H1 (cell line): ENCODE data around the gene C1orf21. TPM values are rescaled to one million over a fixed set of nuclear protein-coding genes. Genes with fewer than 3 reads are reported as not detected.

Experiments
- CTCF ChIA-PET: fragments of 300-600 bp; sonication (Branson Sonifier 250); formaldehyde crosslinking; loops from one replicate; lab custom pipeline; 2021; ENCODE audit not compliant: partially characterized antibody; lab: Charles Lee
- POLR2A ChIA-PET: fragments of 300-600 bp; sonication (Branson Sonifier 250); formaldehyde crosslinking; loops from one replicate; lab custom pipeline; 2021; ENCODE audit warnings: inconsistent platforms; ENCODE audit not compliant: partially characterized antibody; lab: Charles Lee
- DNase-seq, 2 experiments: peaks; one replicate each; pipeline versions ENCODE4 v3.0.0 to v3.0.0-alpha.2; 2010 to 2022; ENCODE audit warnings: low spot score in 2 of 2, low read depth in 1 of 2, mixed read lengths in 1 of 2
- FAIRE-seq: peaks from 2 replicates; lab custom pipeline; 2011; peaks lifted over from hg19 to GRCh38; lab: Jason Lieb, UNC
- H2AFZ ChIP-seq: 2 replicates; pipeline ENCODE4 v1.8.1; 2012; ENCODE audit warnings: low read length, inconsistent platforms
- H2AK5ac ChIP-seq: 2 replicates; pipeline ENCODE4 v1.6.1; 2013; ENCODE audit warnings: low read depth, low read length
- H2BK120ac ChIP-seq: replicated peaks from 2 replicates; pipeline ENCODE3; 2013; ENCODE audit warnings: low read depth, low read length, inconsistent platforms
- H2BK12ac ChIP-seq: 2 replicates; pipeline ENCODE4 v1.6.1; 2013; ENCODE audit warnings: low read depth, low read length
- H2BK15ac ChIP-seq: 2 replicates; pipeline ENCODE4 v1.6.1; 2013; ENCODE audit warnings: low read length
- H2BK20ac ChIP-seq: 2 replicates; pipeline ENCODE4 v1.6.1; 2013; ENCODE audit warnings: low read length
- H2BK5ac ChIP-seq: 2 replicates; pipeline ENCODE4 v1.6.1; 2013; ENCODE audit warnings: low read depth, low read length
- H3K14ac ChIP-seq: 2 replicates; pipeline ENCODE4 v1.6.1; 2013; ENCODE audit warnings: inconsistent platforms; ENCODE audit not compliant: insufficient read length
- H3K18ac ChIP-seq: 2 replicates; pipeline ENCODE4 v1.6.1; 2013; ENCODE audit warnings: low read length; ENCODE audit errors: extremely low read depth
- H3K23ac ChIP-seq: 2 replicates; pipeline ENCODE4 v1.6.1; 2013; ENCODE audit warnings: inconsistent platforms; ENCODE audit not compliant: insufficient read length
- H3K23me2 ChIP-seq: 2 replicates; pipeline ENCODE4 v1.6.1; 2013; ENCODE audit warnings: low read depth, low read length
- H3K27ac ChIP-seq: 2 replicates; pipeline ENCODE4 v1.6.1; 2011; ENCODE audit warnings: low read depth, low read length, inconsistent platforms
- H3K27me3 ChIP-seq, 4 experiments: replicated peaks in 1 of 4; 1 replicate in 1 of 4; 2 replicates in 3 of 4; pipeline versions ENCODE4 v1.6.1 to v1.8.1; 2011 to 2013; ENCODE audit warnings: low read length in 3 of 4, mild to moderate bottlenecking in 3 of 4, inconsistent platforms in 2 of 4, mixed read lengths in 2 of 4, moderate library complexity in 1 of 4; ENCODE audit not compliant: control insufficient read depth in 3 of 4, insufficient read depth in 3 of 4; ENCODE audit errors: extremely low read depth in 1 of 4
- H3K36me3 ChIP-seq, 4 experiments: 2 replicates each; pipeline versions ENCODE4 v1.6.1 to v1.8.1; 2011 to 2013; ENCODE audit warnings: mild to moderate bottlenecking in 4 of 4, low read length in 3 of 4, moderate library complexity in 2 of 4, control low read depth in 1 of 4, inconsistent platforms in 1 of 4; ENCODE audit not compliant: insufficient read depth in 4 of 4, control insufficient read depth in 2 of 4
- H3K4ac ChIP-seq: replicated peaks from 2 replicates; pipeline ENCODE3; 2013; ENCODE audit warnings: low read length, low read depth, mixed read lengths, inconsistent platforms; ENCODE audit not compliant: insufficient read length
- H3K4me1 ChIP-seq, 4 experiments: replicated peaks in 1 of 4; 1 replicate in 1 of 4; 2 replicates in 3 of 4; pipeline versions ENCODE4 v1.6.1 to v1.8.1; 2011 to 2013; ENCODE audit warnings: low read length in 3 of 4, inconsistent platforms in 2 of 4, mixed read lengths in 1 of 4; ENCODE audit not compliant: insufficient read depth in 4 of 4, control insufficient read depth in 3 of 4
- H3K4me2 ChIP-seq, 2 experiments: 2 replicates each; pipeline versions ENCODE4 v1.6.1 to v1.8.1; 2011 to 2013; ENCODE audit warnings: low read depth in 2 of 2, low read length in 2 of 2, control low read depth in 1 of 2, inconsistent platforms in 1 of 2, mild to moderate bottlenecking in 1 of 2; ENCODE audit not compliant: insufficient read depth in 1 of 2
- H3K4me3 ChIP-seq, 4 experiments: fragments of 200-600, 300-600 bp in 1 of 4; sonication (generic), shearing (Covaris generic), sonication (Bioruptor Twin) in 1 of 4; 2 replicates each; pipeline versions ENCODE4 v1.5.1 to v1.8.1; 2011 to 2016; ENCODE audit warnings: low read length in 4 of 4, low read depth in 3 of 4, control low read depth in 2 of 4, inconsistent platforms in 2 of 4, mild to moderate bottlenecking in 2 of 4, mixed read lengths in 1 of 4, moderate library complexity in 1 of 4; ENCODE audit not compliant: insufficient read depth in 2 of 4; ENCODE audit errors: extremely low read depth in 1 of 4
- H3K56ac ChIP-seq: replicated peaks from 2 replicates; pipeline ENCODE3; 2013; ENCODE audit warnings: low read depth, mild to moderate bottlenecking, mixed read lengths, low read length, inconsistent platforms; ENCODE audit not compliant: insufficient read length
- H3K79me1 ChIP-seq: 2 replicates; pipeline ENCODE4 v1.6.1; 2013; ENCODE audit warnings: low read depth, low read length, control low read depth
- H3K79me2 ChIP-seq, 2 experiments: 2 replicates each; pipeline versions ENCODE4 v1.6.1 to v1.8.1; 2012 to 2013; ENCODE audit warnings: low read length in 2 of 2, mild to moderate bottlenecking in 2 of 2, inconsistent platforms in 1 of 2; ENCODE audit not compliant: insufficient read depth in 2 of 2, control insufficient read depth in 1 of 2
- H3K9ac ChIP-seq, 4 experiments: replicated peaks in 1 of 4; 1 replicate in 1 of 4; 2 replicates in 3 of 4; pipeline versions ENCODE4 v1.6.1 to v1.8.1; 2011 to 2013; ENCODE audit warnings: low read depth in 3 of 4, low read length in 3 of 4, control low read depth in 2 of 4, mild to moderate bottlenecking in 2 of 4, moderate library complexity in 2 of 4, inconsistent platforms in 1 of 4; ENCODE audit errors: extremely low read depth in 1 of 4
- H3K9me3 ChIP-seq, 2 experiments: 2 replicates each; pipeline versions ENCODE4 v1.6.1 to v1.8.1; 2012 to 2013; ENCODE audit warnings: mild to moderate bottlenecking in 2 of 2, moderate library complexity in 2 of 2, control low read depth in 1 of 2, inconsistent platforms in 1 of 2, low read depth in 1 of 2, low read length in 1 of 2, mixed read lengths in 1 of 2; ENCODE audit not compliant: insufficient read depth in 2 of 2
- H4K20me1 ChIP-seq, 2 experiments: replicated peaks in 1 of 2; 2 replicates each; pipeline versions ENCODE3 to v1.8.1; 2011 to 2013; ENCODE audit warnings: inconsistent platforms in 2 of 2, low read length in 2 of 2, mild to moderate bottlenecking in 1 of 2; ENCODE audit not compliant: insufficient read depth in 2 of 2, control insufficient read depth in 1 of 2
- H4K5ac ChIP-seq: 2 replicates; pipeline ENCODE4 v1.6.1; 2013; ENCODE audit warnings: low read length, low read depth, mixed read lengths, inconsistent platforms; ENCODE audit not compliant: insufficient read length
- H4K8ac ChIP-seq: 2 replicates; pipeline ENCODE4 v1.8.0; 2013; ENCODE audit warnings: mild to moderate bottlenecking, moderate library complexity, low read length, inconsistent platforms; ENCODE audit not compliant: insufficient read depth; ENCODE audit errors: extremely low read depth
- H4K91ac ChIP-seq: replicated peaks from 2 replicates; pipeline ENCODE3; 2013; ENCODE audit warnings: low read length, mixed read lengths, inconsistent platforms; ENCODE audit not compliant: insufficient read length
- BRCA1 ChIP-seq: IDR thresholded peaks from 2 replicates; pipeline ENCODE4 v1.6.1; 2012; ENCODE audit warnings: low read depth, low read length, improper control_type of control experiment
- CEBPB ChIP-seq: IDR thresholded peaks from 2 replicates; pipeline ENCODE4 v1.6.1; 2012; ENCODE audit warnings: low read depth, low read length
- GABPA ChIP-seq: IDR thresholded peaks from 2 replicates; pipeline ENCODE4 v1.6.1; 2011; ENCODE audit warnings: mild to moderate bottlenecking, low read length, moderate library complexity, borderline replicate concordance; ENCODE audit not compliant: insufficient read depth
- NANOG ChIP-seq: IDR thresholded peaks from 2 replicates; pipeline ENCODE4 v1.6.1; 2011; ENCODE audit warnings: low read length, low read depth, mild to moderate bottlenecking, inconsistent platforms; ENCODE audit not compliant: insufficient read depth, poor library complexity, severe bottlenecking
- PHF8 ChIP-seq: fragments of 200-600 bp; sonication (generic); conservative IDR thresholded peaks from 2 replicates; pipeline ENCODE4 v1.7.1; 2012; ENCODE audit warnings: low read depth, mild to moderate bottlenecking, inconsistent platforms, low read length, moderate library complexity
- POLR2AphosphoS5 ChIP-seq: IDR thresholded peaks from 2 replicates; pipeline ENCODE4 v1.6.1; 2011; ENCODE audit warnings: low read depth, low read length
- RBBP5 ChIP-seq: IDR thresholded peaks from 2 replicates; pipeline ENCODE4 v1.7.1; 2012; ENCODE audit warnings: low read depth, mild to moderate bottlenecking, inconsistent platforms, low read length, moderate library complexity, borderline replicate concordance
- RXRA ChIP-seq: IDR thresholded peaks from 2 replicates; pipeline ENCODE4 v1.6.1; 2011; ENCODE audit warnings: low read depth, mild to moderate bottlenecking, low read length, moderate library complexity; ENCODE audit not compliant: insufficient read depth
- TAF7 ChIP-seq: optimal IDR thresholded peaks from 2 replicates; pipeline ENCODE3; 2011; ENCODE audit warnings: low read depth, mild to moderate bottlenecking, inconsistent platforms, low read length, moderate library complexity, borderline replicate concordance
- TCF12 ChIP-seq: IDR thresholded peaks from 2 replicates; pipeline ENCODE4 v1.6.1; 2011; ENCODE audit warnings: low read depth, mild to moderate bottlenecking, low read length
- TEAD4 ChIP-seq: IDR thresholded peaks from 2 replicates; pipeline ENCODE4 v1.6.1; 2012; ENCODE audit warnings: low read depth, low read length, inconsistent platforms, mixed read lengths
- WGBS, 2 experiments: shearing (Covaris generic) in 1 of 2; methylation state at CpG; one replicate each; pipeline versions ENCODE4 v1.1.6 to v1.1.7; 2013 to 2015; ENCODE audit warnings: low lambda C conversion rate in 2 of 2, mixed read lengths in 2 of 2, inconsistent platforms in 1 of 2, low coverage in 1 of 2, missing lambda C conversion rate in 1 of 2; ENCODE audit not compliant: insufficient replicate concordance in 2 of 2, insufficient coverage in 1 of 2, insufficient read length in 1 of 2; ENCODE audit errors: extremely low coverage in 1 of 2, missing lambda C conversion rate in 1 of 2; 5-methylcytosine and 5-hydroxymethylcytosine counted together
- polyA plus RNA-seq, 7 experiments: library from polyadenylated mRNA; depleted of rRNA in 3 of 7; stranded (reverse) in 5 of 7; unstranded in 2 of 7; fragments of >200 nt in 5 of 7; fragments of 200-250 nt in 2 of 7; gene quantifications; 1 replicate in 5 of 7; 2 replicates in 1 of 7; 4 replicates in 1 of 7; pipeline versions ENCODE4 v1.2.1 to v1.2.3, GENCODE V29; 2011 to 2013; ENCODE audit warnings: missing spikeins in 2 of 7, mixed read lengths in 2 of 7
- total RNA-seq: library from RNA; stranded (reverse); fragmentation: NEBNext Ultra II Directional; extraction: Animal tissue kit (Norgen Biotek cat#: 25700); gene quantifications from 2 replicates; pipeline ENCODE4 v1.2.1, GENCODE V29; 2021
- TF ChIP-seq, protein P1 (sequence below): IDR thresholded peaks from 2 replicates; pipeline ENCODE4 v1.6.1; 2012; ENCODE audit warnings: low read length, inconsistent platforms
- TF ChIP-seq, protein P2 (sequence below): IDR thresholded peaks from 2 replicates; pipeline ENCODE4 v1.6.1; 2011; ENCODE audit warnings: low read depth, mild to moderate bottlenecking, low read length; ENCODE audit not compliant: insufficient read depth

C1orf21 gene
- total and polyA plus RNA-seq, 2 of the 8 experiments (the other 6 are each of a cell fraction or from before 2014, with no cell fraction given): 16.6 to 51.0 TPM

DNA sequence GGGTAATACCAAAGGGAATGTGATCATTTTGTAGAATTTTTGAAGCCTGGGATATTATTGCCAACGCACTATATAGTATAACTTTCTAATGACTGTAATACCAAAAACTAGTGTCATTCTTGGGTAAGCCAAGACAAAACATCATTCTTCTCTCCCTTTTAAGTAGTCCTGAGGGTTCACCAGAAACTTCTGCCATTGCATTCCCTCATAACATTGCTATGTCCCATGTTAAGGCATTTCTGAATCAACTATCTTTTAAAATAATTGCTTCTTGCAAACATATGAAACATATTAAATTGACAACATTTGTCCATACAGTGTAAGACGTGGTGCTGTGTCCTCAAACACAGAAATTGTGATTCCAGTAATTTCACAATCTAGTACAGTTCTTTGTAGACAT is 29.9 kb upstream of the C1orf21 start:
- no peak overlapping the region for H2AK5ac ChIP-seq
- 86% methylated on average over 2 of the region's 2 CpGs; no CpG with 5 or more reads in 1 of the 2 experiments for WGBS, 2 experiments
- H4K20me1 ChIP-seq: no peaks in the 10 kb centered on the region
- H3K4ac ChIP-seq: no peak overlapping the region
- CTCF ChIA-PET: no interaction called here
- no peak overlapping the region for H3K14ac ChIP-seq
- no peak overlapping the region for H2BK20ac ChIP-seq
- H3K79me1 ChIP-seq: no peaks in the 10 kb centered on the region
- H2BK120ac ChIP-seq: no peak overlapping the region
- H3K18ac ChIP-seq: no peak overlapping the region
- H3K9ac ChIP-seq: no peak overlapping the region
- H3K9me3 ChIP-seq: no peaks in the 10 kb centered on the region
- H3K56ac ChIP-seq: no peak overlapping the region
- H2BK5ac ChIP-seq: no peak overlapping the region
- no peak overlapping the region for H4K91ac ChIP-seq
- no peak overlapping the region for H3K27ac ChIP-seq
- H3K4me1 ChIP-seq: no peaks in the 10 kb centered on the region
- H3K23ac ChIP-seq: no peak overlapping the region
- FAIRE-seq (no peak), DNase-seq (no peak)
- H2BK15ac ChIP-seq: no peak overlapping the region
- no peaks in the 10 kb centered on the region for H3K79me2 ChIP-seq
- no peak overlapping the region for H2AFZ ChIP-seq
- TF ChIP-seq POLR2AphosphoS5 (no peak), GABPA (no peak), PHF8 (no peak), BRCA1 (no peak), TAF7 (no peak), CEBPB (no peak), RBBP5 (no peak), TCF12 (no peak), RXRA (no peak), TEAD4 (no peak), NANOG (no peak)
- TF ChIP-seq, protein P1, sequence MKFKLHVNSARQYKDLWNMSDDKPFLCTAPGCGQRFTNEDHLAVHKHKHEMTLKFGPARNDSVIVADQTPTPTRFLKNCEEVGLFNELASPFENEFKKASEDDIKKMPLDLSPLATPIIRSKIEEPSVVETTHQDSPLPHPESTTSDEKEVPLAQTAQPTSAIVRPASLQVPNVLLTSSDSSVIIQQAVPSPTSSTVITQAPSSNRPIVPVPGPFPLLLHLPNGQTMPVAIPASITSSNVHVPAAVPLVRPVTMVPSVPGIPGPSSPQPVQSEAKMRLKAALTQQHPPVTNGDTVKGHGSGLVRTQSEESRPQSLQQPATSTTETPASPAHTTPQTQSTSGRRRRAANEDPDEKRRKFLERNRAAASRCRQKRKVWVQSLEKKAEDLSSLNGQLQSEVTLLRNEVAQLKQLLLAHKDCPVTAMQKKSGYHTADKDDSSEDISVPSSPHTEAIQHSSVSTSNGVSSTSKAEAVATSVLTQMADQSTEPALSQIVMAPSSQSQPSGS: no peak
- TF ChIP-seq, protein P2, sequence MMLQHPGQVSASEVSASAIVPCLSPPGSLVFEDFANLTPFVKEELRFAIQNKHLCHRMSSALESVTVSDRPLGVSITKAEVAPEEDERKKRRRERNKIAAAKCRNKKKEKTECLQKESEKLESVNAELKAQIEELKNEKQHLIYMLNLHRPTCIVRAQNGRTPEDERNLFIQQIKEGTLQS: no peak
- POLR2A ChIA-PET: no interaction called here
- H3K23me2 ChIP-seq: no peaks in the 10 kb centered on the region
- no peaks in the 10 kb centered on the region for H3K27me3 ChIP-seq
- no peak overlapping the region for H3K4me3 ChIP-seq
- no peak overlapping the region for H4K8ac ChIP-seq
- H3K36me3 ChIP-seq: no peaks in the 10 kb centered on the region
- no peak overlapping the region for H2BK12ac ChIP-seq
- no peak overlapping the region for H3K4me2 ChIP-seq
- H4K5ac ChIP-seq: no peak overlapping the region
